ENCODE data around the gene RBM17. TPM values are rescaled to one million over a fixed set of nuclear protein-coding genes. Genes with fewer than 3 reads are reported as not detected.

Gene RBM17
- total and polyA plus RNA-seq, 8 donors = 41.4 to 168 (median 84.7) TPM

DNA sequence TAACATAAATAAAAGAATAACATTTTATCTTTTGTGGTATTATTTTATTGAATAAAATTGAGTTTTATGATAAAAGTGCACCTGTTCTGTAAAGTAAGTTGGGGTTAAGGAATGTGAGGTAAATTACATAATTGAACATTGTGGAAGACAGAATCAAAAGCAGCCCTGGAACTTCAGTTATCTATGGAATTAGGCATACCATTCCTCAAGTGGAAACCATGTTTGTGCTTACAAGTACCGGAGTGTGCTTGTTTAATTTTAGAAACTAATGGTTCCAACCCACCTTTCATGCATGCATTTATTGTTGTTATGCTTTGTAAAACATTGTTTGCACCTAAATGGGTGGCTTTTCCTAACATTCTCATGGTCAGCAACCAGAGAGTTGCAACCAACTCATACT lies 28.0 kb downstream of the RBM17 start:
- no peak for DNase-seq

DNA sequence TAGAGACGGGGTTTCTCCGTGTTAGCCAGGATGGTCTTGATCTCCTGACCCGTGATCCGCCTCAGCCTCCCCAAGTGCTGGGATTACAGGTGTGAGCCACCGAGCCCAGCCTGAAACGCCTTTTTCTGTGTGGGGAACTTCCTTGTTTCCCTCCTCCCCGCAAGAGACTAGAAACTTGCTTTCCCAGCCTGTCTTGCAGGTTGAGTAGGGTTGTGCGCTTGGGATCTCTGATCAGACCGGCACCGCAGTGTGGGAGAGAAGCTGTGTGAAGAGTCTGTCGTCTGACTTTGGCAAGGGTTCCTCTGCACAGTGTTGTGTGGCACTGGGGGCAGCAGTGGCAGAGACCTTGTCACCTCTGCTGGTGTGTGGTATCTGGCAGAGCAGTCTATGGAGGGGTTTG lies 28.9 kb downstream of the RBM17 start:
- H3K27me3 ChIP-seq = no peaks in the 10 kb centered on the region
- 90 to 95% (median 93%) methylated on average over 11 of the region's 11 CpGs for WGBS, 5 donors
- intact Hi-C loops (cut with DNase I; ENCODE audit: low total_unique reads) = no loop called here
- peaks cover 33 to 48% (median 45%) of the 10 kb centered on the region in 4 donors for H3K36me3 ChIP-seq
- DNase-seq = no peak
- peaks cover 0 to 14% (median 3%) of the 10 kb centered on the region in 4 donors for H3K4me1 ChIP-seq
- TF ChIP-seq POLR2A (IDR thresholded peaks at IDR 0.05) = no peak
- no peak for TF ChIP-seq EP300 (IDR thresholded peaks at IDR 0.05)
- TF ChIP-seq POLR2AphosphoS5 (IDR thresholded peaks at IDR 0.05) = no peak
- TF ChIP-seq, protein P1, sequence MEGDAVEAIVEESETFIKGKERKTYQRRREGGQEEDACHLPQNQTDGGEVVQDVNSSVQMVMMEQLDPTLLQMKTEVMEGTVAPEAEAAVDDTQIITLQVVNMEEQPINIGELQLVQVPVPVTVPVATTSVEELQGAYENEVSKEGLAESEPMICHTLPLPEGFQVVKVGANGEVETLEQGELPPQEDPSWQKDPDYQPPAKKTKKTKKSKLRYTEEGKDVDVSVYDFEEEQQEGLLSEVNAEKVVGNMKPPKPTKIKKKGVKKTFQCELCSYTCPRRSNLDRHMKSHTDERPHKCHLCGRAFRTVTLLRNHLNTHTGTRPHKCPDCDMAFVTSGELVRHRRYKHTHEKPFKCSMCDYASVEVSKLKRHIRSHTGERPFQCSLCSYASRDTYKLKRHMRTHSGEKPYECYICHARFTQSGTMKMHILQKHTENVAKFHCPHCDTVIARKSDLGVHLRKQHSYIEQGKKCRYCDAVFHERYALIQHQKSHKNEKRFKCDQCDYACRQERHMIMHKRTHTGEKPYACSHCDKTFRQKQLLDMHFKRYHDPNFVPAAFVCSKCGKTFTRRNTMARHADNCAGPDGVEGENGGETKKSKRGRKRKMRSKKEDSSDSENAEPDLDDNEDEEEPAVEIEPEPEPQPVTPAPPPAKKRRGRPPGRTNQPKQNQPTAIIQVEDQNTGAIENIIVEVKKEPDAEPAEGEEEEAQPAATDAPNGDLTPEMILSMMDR (IDR thresholded peaks at IDR 0.05) = no peak
- no peak overlapping the region for H3K27ac ChIP-seq
- H3K4me3 ChIP-seq = no peak overlapping the region
- H3K9me3 ChIP-seq = no peaks in the 10 kb centered on the region

More for the DNA sequence above, 28.0 kb downstream of the RBM17 start:
- Histone ChIP-seq H3K27me3 (no peaks in the 10 kb centered on the region), H3K36me3 (peaks cover 42 to 57% (median 54%) of the 10 kb centered on the region in 4 donors), H3K27ac (no peak overlapping the region), H3K9me3 (no peaks in the 10 kb centered on the region), H3K4me3 (no peak overlapping the region), H3K4me1 (peaks cover 0 to 14% (median 3%) of the 10 kb centered on the region in 4 donors)
- TF ChIP-seq, protein P1 (IDR thresholded peaks at IDR 0.05) = no peak
- WGBS, 5 donors = 77 to 98% (median 87%) methylated on average over 1 of the region's 1 CpG
- intact Hi-C loops (cut with DNase I; ENCODE audit: low total_unique reads) = no loop called here

DNA sequence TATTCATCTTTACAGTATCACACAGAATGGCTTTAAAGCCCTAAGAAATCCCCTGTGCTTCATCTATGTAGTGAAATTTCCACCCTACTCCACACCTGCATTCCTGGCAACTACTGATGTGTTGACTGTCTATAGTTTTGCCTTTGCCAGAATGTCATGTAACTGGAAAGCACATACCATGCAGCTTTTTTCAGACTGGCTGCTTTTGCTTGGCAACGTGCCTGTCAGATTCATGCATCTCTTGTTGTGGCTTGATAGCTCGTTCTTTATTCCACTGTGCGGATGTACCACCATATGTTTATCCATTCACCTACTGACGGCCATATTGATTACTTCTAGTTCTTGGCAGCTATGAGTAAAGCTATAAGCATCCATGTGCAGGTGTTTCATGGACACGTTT lies 30.6 kb downstream of the RBM17 start:
- 50 to 69% (median 57%) methylated on average over 5 of the region's 5 CpGs for WGBS, 5 donors
- Histone ChIP-seq H3K27ac (no peak overlapping the region), H3K36me3 (peaks cover 16 to 31% (median 28%) of the 10 kb centered on the region in 4 donors), H3K9me3 (no peaks in the 10 kb centered on the region), H3K4me1 (peaks cover 0 to 14% (median 5%) of the 10 kb centered on the region in 4 donors), H3K4me3 (no peak overlapping the region), H3K27me3 (no peaks in the 10 kb centered on the region)
- no peak for TF ChIP-seq POLR2AphosphoS5 (IDR thresholded peaks at IDR 0.05)
- TF ChIP-seq EP300 (IDR thresholded peaks at IDR 0.05) = no peak
- TF ChIP-seq, protein P1 (IDR thresholded peaks at IDR 0.05) = no peak
- intact Hi-C loops (cut with DNase I; ENCODE audit: low total_unique reads) = no loop called here
- DNase-seq = no peak

DNA sequence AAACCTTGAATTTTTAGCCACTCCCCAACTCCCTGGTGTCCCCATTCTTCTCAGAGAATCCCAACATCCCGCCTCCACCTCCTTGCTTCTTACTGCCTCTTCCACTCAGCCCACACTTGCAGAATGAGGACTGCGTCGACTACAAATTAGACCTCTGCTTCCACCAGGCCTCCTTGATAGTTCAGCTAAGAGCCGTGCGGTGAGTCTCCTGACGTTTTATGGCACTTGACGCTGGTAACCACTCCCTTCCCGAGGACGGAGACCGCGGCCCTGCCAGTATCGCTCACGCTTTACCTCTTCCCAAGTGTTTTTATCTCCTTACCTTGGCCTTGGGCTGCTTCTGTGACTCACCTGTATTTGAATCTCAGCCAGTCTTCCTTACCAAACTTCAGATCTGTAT lies 31.1 kb downstream of the RBM17 start:
- DNase-seq = no peak
- no peak overlapping the region for H3K27ac ChIP-seq
- H3K27me3 ChIP-seq = no peaks in the 10 kb centered on the region
- H3K9me3 ChIP-seq = no peaks in the 10 kb centered on the region
- TF ChIP-seq POLR2AphosphoS5 (IDR thresholded peaks at IDR 0.05) (no peak), POLR2A (IDR thresholded peaks at IDR 0.05) (no peak), EP300 (IDR thresholded peaks at IDR 0.05) (no peak)
- TF ChIP-seq, protein P1 (IDR thresholded peaks at IDR 0.05) = no peak
- peaks cover 10 to 25% (median 22%) of the 10 kb centered on the region in 4 donors for H3K36me3 ChIP-seq
- H3K4me1 ChIP-seq = peaks cover 0 to 14% (median 5%) of the 10 kb centered on the region in 4 donors
- WGBS, 5 donors = 74 to 92% (median 84%) methylated on average over 13 of the region's 13 CpGs
- intact Hi-C loops (cut with DNase I; ENCODE audit: low total_unique reads) = no loop called here
- H3K4me3 ChIP-seq = no peak overlapping the region
